HCT116 (cell line): Measurements from ENCODE around the gene FRS2. TPM values are rescaled to one million over a fixed set of nuclear protein-coding genes. Genes with fewer than 3 reads are reported as not detected.

Source experiments
- ATAC-seq: fragments of 200-7000 bp; cut with Tn5 transposase; 2 replicates; pipeline ENCODE4 v1.9.1; 2020; ENCODE audit warnings: mild to moderate bottlenecking, moderate library complexity
- BruUV-seq: library from RNA; stranded (reverse); fragments of 400-500 nt; replicated peaks from 2 replicates; lab custom pipeline; 2021; lab: Mats Ljungman, UMichigan
- CTCF ChIA-PET: fragments of 300-600 bp; sonication (Branson Sonifier 250); formaldehyde crosslinking; loops from one replicate; lab custom pipeline; 2021; ENCODE audit warnings: antibody characterized with exemption; lab: Charles Lee
- POLR2A ChIA-PET: fragments of 300-600, 350-600 bp; sonication (Branson Sonifier 250); formaldehyde crosslinking; loops from one replicate; lab custom pipeline; 2021; ENCODE audit warnings: antibody characterized with exemption; lab: Charles Lee
- RAD21 ChIA-PET, 2 experiments: fragments of 300-600 bp; sonication (Branson Sonifier 250); formaldehyde crosslinking; loops; one replicate each; lab custom pipeline; 2023; ENCODE audit warnings: low total read pairs in 2 of 2; ENCODE audit not compliant: uncharacterized antibody in 2 of 2, unreplicated experiment in 2 of 2, low non-redundant PET in 1 of 2; lab: Charles Lee
- DNase-seq: peaks from one replicate; pipeline ENCODE4 v3.0.0-alpha.2; 2010; ENCODE audit warnings: low read depth, low spot score
- H2AFZ ChIP-seq: fragments of 200-600 bp; shearing (Covaris generic), sonication (generic); 2 replicates; pipeline ENCODE4 v1.6.1; 2017; ENCODE audit warnings: low read depth, mixed run types, mixed read lengths, antibody characterized with exemption, low read length; ENCODE audit not compliant: poor library complexity, severe bottlenecking
- H3K27ac ChIP-seq: 2 replicates; pipeline ENCODE4 v1.5.1; 2012; ENCODE audit warnings: low read depth, low read length
- H3K27me3 ChIP-seq: fragments of 200-600 bp; sonication (generic); 2 replicates; pipeline ENCODE4 v1.6.1; 2016; ENCODE audit warnings: mixed run types, low read length, mixed read lengths; ENCODE audit not compliant: insufficient read depth
- H3K36me3 ChIP-seq, 2 experiments: fragments of 200-500 bp in 1 of 2; fragments of 200-600 bp in 1 of 2; sonication (Bioruptor generic) in 1 of 2; sonication (generic) in 1 of 2; 2 replicates each; pipeline versions ENCODE4 v1.5.1 to v1.6.1; 2014 to 2016; ENCODE audit warnings: low read length in 2 of 2, inconsistent platforms in 1 of 2, mixed read lengths in 1 of 2, mixed run types in 1 of 2; ENCODE audit not compliant: insufficient read depth in 2 of 2, control insufficient read depth in 1 of 2
- H3K4me1 ChIP-seq, 2 experiments: fragments of 200-600 bp in 1 of 2; sonication (generic) in 1 of 2; 2 replicates each; pipeline versions ENCODE4 v1.5.1 to v1.6.1; 2012 to 2017; ENCODE audit warnings: low read length in 2 of 2, inconsistent platforms in 1 of 2, mild to moderate bottlenecking in 1 of 2, mixed read lengths in 1 of 2, mixed run types in 1 of 2, moderate library complexity in 1 of 2; ENCODE audit not compliant: insufficient read depth in 2 of 2, control insufficient read depth in 1 of 2
- H3K4me2 ChIP-seq: fragments of 200-600 bp; sonication (generic); 2 replicates; pipeline ENCODE4 v1.6.1; 2017; ENCODE audit warnings: mixed run types, low read length, mixed read lengths
- H3K4me3 ChIP-seq, 2 experiments: fragments of 200-600 bp in 1 of 2; sonication (generic) in 1 of 2; replicated peaks in 1 of 2; 2 replicates each; pipeline ENCODE4 v1.5.1; 2011 to 2016; ENCODE audit warnings: low read length in 2 of 2, control low read depth in 1 of 2, low read depth in 1 of 2, mild to moderate bottlenecking in 1 of 2, mixed read lengths in 1 of 2, mixed run types in 1 of 2
- H3K79me2 ChIP-seq: fragments of 200-600 bp; sonication (generic); 2 replicates; pipeline ENCODE4 v1.6.1; 2017; ENCODE audit warnings: mild to moderate bottlenecking, mixed run types, low read length, moderate library complexity, mixed read lengths; ENCODE audit not compliant: insufficient read depth
- H3K9ac ChIP-seq: fragments of 200-600 bp; sonication (generic); 2 replicates; pipeline ENCODE4 v1.6.1; 2016; ENCODE audit warnings: low read length, mixed read lengths
- H3K9me2 ChIP-seq: fragments of 200-600 bp; sonication (generic), shearing (Covaris generic); 2 replicates; pipeline ENCODE4 v1.6.1; 2017; ENCODE audit warnings: mixed run types, mild to moderate bottlenecking, moderate library complexity; ENCODE audit not compliant: insufficient read depth
- H3K9me3 ChIP-seq, 2 experiments: fragments of 200-500 bp in 1 of 2; fragments of 200-600 bp in 1 of 2; sonication (Bioruptor generic) in 1 of 2; sonication (generic) in 1 of 2; 2 replicates each; pipeline ENCODE4 v1.6.1; 2014 to 2017; ENCODE audit warnings: low read length in 2 of 2, mixed read lengths in 2 of 2, inconsistent platforms in 1 of 2, low read depth in 1 of 2, mild to moderate bottlenecking in 1 of 2, mixed run types in 1 of 2, moderate library complexity in 1 of 2; ENCODE audit not compliant: control insufficient read depth in 1 of 2, insufficient read depth in 1 of 2
- H4K20me1 ChIP-seq: fragments of 200-600 bp; sonication (generic), shearing (Covaris generic); 2 replicates; pipeline ENCODE4 v1.6.1; 2017; ENCODE audit warnings: mixed run types, mild to moderate bottlenecking, moderate library complexity; ENCODE audit not compliant: insufficient read depth
- CBX3 ChIP-seq: IDR thresholded peaks from 2 replicates; pipeline ENCODE4 v1.6.1; 2012; ENCODE audit warnings: low read depth
- CEBPB ChIP-seq: IDR thresholded peaks from 2 replicates; pipeline ENCODE4 v1.6.1; 2012; ENCODE audit warnings: low read depth
- EGR1 ChIP-seq: IDR thresholded peaks from 2 replicates; pipeline ENCODE4 v1.6.1; 2012; ENCODE audit warnings: low read depth
- ELF1 ChIP-seq: IDR thresholded peaks from 2 replicates; pipeline ENCODE4 v1.6.1; 2012; ENCODE audit warnings: low read depth, borderline replicate concordance
- EZH2 ChIP-seq: fragments of 200-600 bp; sonication (generic); IDR thresholded peaks from 2 replicates; pipeline ENCODE4 v1.6.1; 2017; ENCODE audit warnings: antibody characterized with exemption, mixed run types
- JUND ChIP-seq: IDR thresholded peaks from 2 replicates; pipeline ENCODE4 v1.6.1; 2012
- RAD21 ChIP-seq: IDR thresholded peaks from 2 replicates; pipeline ENCODE4 v1.6.1; 2012; ENCODE audit warnings: low read depth, mild to moderate bottlenecking
- YY1 ChIP-seq: IDR thresholded peaks from 2 replicates; pipeline ENCODE4 v1.6.1; 2011; ENCODE audit warnings: low read length, low read depth, moderate library complexity, mild to moderate bottlenecking; ENCODE audit not compliant: insufficient replicate concordance; ENCODE audit errors: extremely low read depth
- ZNF274 ChIP-seq: fragments of 200-500 bp; sonication (Bioruptor generic); IDR thresholded peaks from 2 replicates; pipeline ENCODE4 v1.6.1; 2014; ENCODE audit warnings: mild to moderate bottlenecking, low read depth, low read length, inconsistent platforms
- intact Hi-C: fragments of 100-400 bp; cut with micrococcal nuclease; formaldehyde crosslinking; loops from 2 replicates; pipeline ENCODE4 v1.10.0; 2022
- total RNA-seq: library from RNA; stranded (reverse); gene quantifications from one replicate; pipeline ENCODE4 v1.2.1, GENCODE V29; 2021; ENCODE audit not compliant: unreplicated experiment
- TF ChIP-seq, protein P1 (sequence below): IDR thresholded peaks from 2 replicates; pipeline ENCODE4 v1.6.1; 2012; ENCODE audit warnings: low read depth
- TF ChIP-seq, protein P2 (sequence below): IDR thresholded peaks from 2 replicates; pipeline ENCODE4 v1.6.1; 2011; ENCODE audit warnings: mild to moderate bottlenecking, low read length, moderate library complexity; ENCODE audit not compliant: insufficient replicate concordance; ENCODE audit errors: extremely low read depth

The FRS2 gene
- total RNA-seq, 1 experiment from 2014 or later = 14.7 TPM

DNA sequence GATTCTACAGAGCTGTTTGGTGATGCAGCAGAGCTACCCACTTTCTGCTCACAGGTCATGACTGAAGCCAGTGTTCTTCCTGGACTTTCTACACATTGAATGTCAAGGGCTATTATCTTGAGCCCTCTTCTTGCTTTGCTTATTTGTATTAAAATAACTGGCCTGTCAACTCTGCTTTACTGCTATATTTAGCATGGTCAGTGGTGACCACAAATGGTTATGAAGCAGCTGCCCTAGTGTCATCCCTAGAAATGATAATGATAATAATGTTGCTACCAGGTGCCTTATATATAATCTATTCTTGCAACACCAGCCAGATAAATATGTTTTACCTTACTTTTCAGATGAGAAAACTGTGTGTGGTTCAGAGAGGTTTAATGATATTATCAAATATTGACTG lies 143.2 kb downstream of the FRS2 start:
- intact Hi-C loops = no loop called here
- Histone ChIP-seq H3K4me2 (no peak overlapping the region), H3K9ac (no peak overlapping the region), H3K27me3 (peaks cover 22% of the 10 kb centered on the region), H3K36me3 (no peaks in the 10 kb centered on the region), H4K20me1 (no peaks in the 10 kb centered on the region), H2AFZ (no peak overlapping the region), H3K4me3 (no peak overlapping the region), H3K79me2 (no peaks in the 10 kb centered on the region), H3K27ac (no peak overlapping the region), H3K4me1 (no peaks in the 10 kb centered on the region), H3K9me3 (no peaks in the 10 kb centered on the region), H3K9me2 (no peaks in the 10 kb centered on the region)
- ChIA-PET CTCF (no interaction called here), POLR2A (no interaction called here), RAD21 (no interaction called here)
- BruUV-seq = no TSS peak
- DNase-seq (no peak), ATAC-seq (no peak)
- no peak for TF ChIP-seq EGR1
- no peak for TF ChIP-seq JUND
- TF ChIP-seq, protein P1, sequence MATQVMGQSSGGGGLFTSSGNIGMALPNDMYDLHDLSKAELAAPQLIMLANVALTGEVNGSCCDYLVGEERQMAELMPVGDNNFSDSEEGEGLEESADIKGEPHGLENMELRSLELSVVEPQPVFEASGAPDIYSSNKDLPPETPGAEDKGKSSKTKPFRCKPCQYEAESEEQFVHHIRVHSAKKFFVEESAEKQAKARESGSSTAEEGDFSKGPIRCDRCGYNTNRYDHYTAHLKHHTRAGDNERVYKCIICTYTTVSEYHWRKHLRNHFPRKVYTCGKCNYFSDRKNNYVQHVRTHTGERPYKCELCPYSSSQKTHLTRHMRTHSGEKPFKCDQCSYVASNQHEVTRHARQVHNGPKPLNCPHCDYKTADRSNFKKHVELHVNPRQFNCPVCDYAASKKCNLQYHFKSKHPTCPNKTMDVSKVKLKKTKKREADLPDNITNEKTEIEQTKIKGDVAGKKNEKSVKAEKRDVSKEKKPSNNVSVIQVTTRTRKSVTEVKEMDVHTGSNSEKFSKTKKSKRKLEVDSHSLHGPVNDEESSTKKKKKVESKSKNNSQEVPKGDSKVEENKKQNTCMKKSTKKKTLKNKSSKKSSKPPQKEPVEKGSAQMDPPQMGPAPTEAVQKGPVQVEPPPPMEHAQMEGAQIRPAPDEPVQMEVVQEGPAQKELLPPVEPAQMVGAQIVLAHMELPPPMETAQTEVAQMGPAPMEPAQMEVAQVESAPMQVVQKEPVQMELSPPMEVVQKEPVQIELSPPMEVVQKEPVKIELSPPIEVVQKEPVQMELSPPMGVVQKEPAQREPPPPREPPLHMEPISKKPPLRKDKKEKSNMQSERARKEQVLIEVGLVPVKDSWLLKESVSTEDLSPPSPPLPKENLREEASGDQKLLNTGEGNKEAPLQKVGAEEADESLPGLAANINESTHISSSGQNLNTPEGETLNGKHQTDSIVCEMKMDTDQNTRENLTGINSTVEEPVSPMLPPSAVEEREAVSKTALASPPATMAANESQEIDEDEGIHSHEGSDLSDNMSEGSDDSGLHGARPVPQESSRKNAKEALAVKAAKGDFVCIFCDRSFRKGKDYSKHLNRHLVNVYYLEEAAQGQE = no peak
- no peak for TF ChIP-seq ELF1
- no peak for TF ChIP-seq EZH2
- TF ChIP-seq ZNF274 = no peak
- TF ChIP-seq CBX3 = no peak
- no peak for TF ChIP-seq RAD21
- TF ChIP-seq CEBPB = no peak
- TF ChIP-seq, protein P2, sequence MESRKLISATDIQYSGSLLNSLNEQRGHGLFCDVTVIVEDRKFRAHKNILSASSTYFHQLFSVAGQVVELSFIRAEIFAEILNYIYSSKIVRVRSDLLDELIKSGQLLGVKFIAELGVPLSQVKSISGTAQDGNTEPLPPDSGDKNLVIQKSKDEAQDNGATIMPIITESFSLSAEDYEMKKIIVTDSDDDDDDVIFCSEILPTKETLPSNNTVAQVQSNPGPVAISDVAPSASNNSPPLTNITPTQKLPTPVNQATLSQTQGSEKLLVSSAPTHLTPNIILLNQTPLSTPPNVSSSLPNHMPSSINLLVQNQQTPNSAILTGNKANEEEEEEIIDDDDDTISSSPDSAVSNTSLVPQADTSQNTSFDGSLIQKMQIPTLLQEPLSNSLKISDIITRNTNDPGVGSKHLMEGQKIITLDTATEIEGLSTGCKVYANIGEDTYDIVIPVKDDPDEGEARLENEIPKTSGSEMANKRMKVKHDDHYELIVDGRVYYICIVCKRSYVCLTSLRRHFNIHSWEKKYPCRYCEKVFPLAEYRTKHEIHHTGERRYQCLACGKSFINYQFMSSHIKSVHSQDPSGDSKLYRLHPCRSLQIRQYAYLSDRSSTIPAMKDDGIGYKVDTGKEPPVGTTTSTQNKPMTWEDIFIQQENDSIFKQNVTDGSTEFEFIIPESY = no peak
- TF ChIP-seq YY1 = no peak
